Lower leg skin (tissue), 3 donors: ENCODE results near the gene NKAIN2.

Experiments
- CTCF ChIP-seq, 3 donors: fragments of 450-650 bp; IDR thresholded peaks; one replicate each; pipeline ENCODE4 v1.5.1; 2016; ENCODE audit warnings: antibody characterized with exemption in 3 of 3, mild to moderate bottlenecking in 3 of 3, moderate library complexity in 2 of 3
- POLR2A ChIP-seq, 2 donors: fragments of 450-650 bp; IDR thresholded peaks; one replicate each; pipeline ENCODE4 v1.6.1; 2016 to 2017; ENCODE audit warnings: antibody characterized with exemption in 2 of 2, mild to moderate bottlenecking in 1 of 2, moderate library complexity in 1 of 2

- TF ChIP-seq CTCF (IDR thresholded peaks at IDR 0.05) (no peak), POLR2A (IDR thresholded peaks at IDR 0.05) (no peak)
Observed at GRCh38 chr6:124273701-124274100, 470.0 kb downstream of the NKAIN2 start.
